K562 (cell line): ENCODE measurements around the gene RNF126. TPM values are rescaled to one million over a fixed set of nuclear protein-coding genes. Genes with fewer than 3 reads are reported as not detected.
A peak's percentile ranks its signal among the peaks of the same experiment; 100 is the strongest.

Experiments used
- BACH1 ChIP-seq: fragments of 200-800 bp; sonication (Bioruptor generic); IDR thresholded peaks from 2 replicates; pipeline ENCODE4 v1.6.1; 2016; ENCODE audit warnings: missing genetic modification characterization, missing compliant biosample characterization
- ELF4 ChIP-seq: fragments of 450-650 bp; formaldehyde crosslinking; IDR thresholded peaks from 2 replicates; pipeline ENCODE4 v1.4.0; 2022; ENCODE audit warnings: missing genetic modification characterization
- EWSR1 ChIP-seq: fragments of 450-650 bp; IDR thresholded peaks from 2 replicates; pipeline ENCODE4 v1.6.1; 2018; ENCODE audit warnings: borderline replicate concordance, mild to moderate bottlenecking, low read depth, moderate library complexity; ENCODE audit not compliant: partially characterized antibody
- KDM4B ChIP-seq, 2 experiments: fragments of 450-650 bp in 1 of 2; sonication (generic) in 1 of 2; IDR thresholded peaks; 2 replicates each; pipeline ENCODE4 v1.6.1; 2016 to 2017; ENCODE audit warnings: borderline replicate concordance in 2 of 2, antibody characterized with exemption in 1 of 2, low read depth in 1 of 2, mild to moderate bottlenecking in 1 of 2
- KLF13 ChIP-seq: fragments of 450-650 bp; IDR thresholded peaks from 2 replicates; pipeline ENCODE4 v1.6.1; 2016; ENCODE audit warnings: missing genetic modification characterization, low read depth, mild to moderate bottlenecking, missing compliant biosample characterization, moderate library complexity, borderline replicate concordance
- PRPF4 ChIP-seq: fragments of 200-400 bp; formaldehyde crosslinking; IDR thresholded peaks from one replicate; pipeline ENCODE4 v1.6.1; 2017; ENCODE audit warnings: low read length, low read depth, mild to moderate bottlenecking; ENCODE audit not compliant: insufficient read depth, poor library complexity, severe bottlenecking
- RBFOX2 ChIP-seq: fragments of 200-400 bp; formaldehyde crosslinking; IDR thresholded peaks from 2 replicates; pipeline ENCODE4 v1.6.1; 2017; ENCODE audit warnings: low read depth, mild to moderate bottlenecking, low read length, moderate library complexity
- ZBTB40 ChIP-seq, 2 experiments: fragments of 450-650 bp in 1 of 2; sonication (generic) in 1 of 2; formaldehyde crosslinking in 1 of 2; IDR thresholded peaks; 2 replicates each; pipeline versions ENCODE4 v1.7.1 to v1.9.0; 2016 to 2022; ENCODE audit warnings: inconsistent platforms in 1 of 2, mild to moderate bottlenecking in 1 of 2, missing genetic modification reagents in 1 of 2
- ZFPM2 ChIP-seq: fragments of 250-450 bp; sonication (Bioruptor Pico); IDR thresholded peaks from 2 replicates; pipeline ENCODE4 v1.5.1; 2022; ENCODE audit warnings: mild to moderate bottlenecking
- ZNF551 ChIP-seq: fragments of 250-450 bp; sonication (Bioruptor Pico); IDR thresholded peaks from 2 replicates; pipeline ENCODE4 v1.5.0; 2021; ENCODE audit warnings: mild to moderate bottlenecking, moderate library complexity
- polyA plus RNA-seq, 8 experiments: library from polyadenylated mRNA; depleted of rRNA in 4 of 8; stranded (reverse) in 5 of 8; unstranded in 3 of 8; fragments of >200 nt; fragmentation: Nextera tagmentation in 2 of 8; fragmentation: Illumina TruSeq in 1 of 8; extraction: Ambion mirVana in 2 of 8; extraction: Trizol in 1 of 8; gene quantifications; 2 replicates each; pipeline versions ENCODE4 v1.2.1 to v1.2.3, GENCODE V29; 2011 to 2014; ENCODE audit warnings: inconsistent platforms in 1 of 8, missing spikeins in 1 of 8
- total RNA-seq, 7 experiments: library from RNA; depleted of rRNA in 6 of 7; stranded (reverse); fragments of >200 nt in 6 of 7; fragmentation: Illumina TruSeq in 2 of 7; extraction: Trizol in 2 of 7; gene quantifications; 2 replicates each; pipeline versions ENCODE4 v1.2.1 to v1.2.3, GENCODE V29; 2011 to 2021; ENCODE audit warnings: low replicate concordance in 1 of 7
- TF ChIP-seq, protein P1 (sequence below): sonication (generic); formaldehyde crosslinking; IDR thresholded peaks from 2 replicates; pipeline ENCODE4 v1.8.0; 2022; ENCODE audit warnings: mild to moderate bottlenecking, missing genetic modification reagents
- TF ChIP-seq, protein P2 (sequence below): IDR thresholded peaks from 2 replicates; pipeline ENCODE4 v1.6.1; 2011; ENCODE audit warnings: borderline replicate concordance, low read depth, mild to moderate bottlenecking, moderate library complexity, low read length; ENCODE audit not compliant: insufficient read depth, poor library complexity, severe bottlenecking

The RNF126 gene
- total and polyA plus RNA-seq, 9 of the 15 experiments (the other 6 are each of a cell fraction or from before 2014, with no cell fraction given), result 0.27 to 101 (median 12.3) TPM

DNA sequence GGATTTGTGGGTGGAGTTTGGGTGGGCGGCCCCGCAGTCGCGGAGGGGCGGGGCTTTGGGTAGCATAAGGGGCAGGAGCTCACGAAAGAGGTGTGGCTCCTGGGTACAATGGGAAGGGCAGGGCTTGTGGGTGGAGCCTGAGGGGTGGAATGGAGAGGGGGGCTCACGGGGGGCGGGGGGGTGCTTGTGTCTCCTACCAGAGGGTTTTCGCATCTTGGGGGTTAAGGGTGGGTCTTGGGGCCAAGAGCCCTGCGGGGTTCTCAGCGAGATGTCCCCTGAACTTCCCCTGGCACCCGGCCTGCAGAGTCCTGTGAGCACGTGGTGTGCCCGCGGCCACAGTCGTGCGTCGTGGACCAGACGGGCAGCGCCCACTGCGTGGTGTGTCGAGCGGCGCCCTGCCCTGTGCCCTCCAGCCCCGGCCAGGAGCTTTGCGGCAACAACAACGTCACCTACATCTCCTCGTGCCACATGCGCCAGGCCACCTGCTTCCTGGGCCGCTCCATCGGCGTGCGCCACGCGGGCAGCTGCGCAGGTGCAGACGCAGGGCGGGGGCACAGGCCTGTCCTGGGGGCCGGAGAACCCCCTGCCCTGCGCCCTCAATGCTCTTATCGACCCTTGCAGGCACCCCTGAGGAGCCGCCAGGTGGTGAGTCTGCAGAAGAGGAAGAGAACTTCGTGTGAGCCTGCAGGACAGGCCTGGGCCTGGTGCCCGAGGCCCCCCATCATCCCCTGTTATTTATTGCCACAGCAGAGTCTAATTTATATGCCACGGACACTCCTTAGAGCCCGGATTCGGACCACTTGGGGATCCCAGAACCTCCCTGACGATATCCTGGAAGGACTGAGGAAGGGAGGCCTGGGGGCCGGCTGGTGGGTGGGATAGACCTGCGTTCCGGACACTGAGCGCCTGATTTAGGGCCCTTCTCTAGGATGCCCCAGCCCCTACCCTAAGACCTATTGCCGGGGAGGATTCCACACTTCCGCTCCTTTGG lies 18.3 kb upstream of the RNF126 start (continued):
- TF ChIP-seq, protein P1, sequence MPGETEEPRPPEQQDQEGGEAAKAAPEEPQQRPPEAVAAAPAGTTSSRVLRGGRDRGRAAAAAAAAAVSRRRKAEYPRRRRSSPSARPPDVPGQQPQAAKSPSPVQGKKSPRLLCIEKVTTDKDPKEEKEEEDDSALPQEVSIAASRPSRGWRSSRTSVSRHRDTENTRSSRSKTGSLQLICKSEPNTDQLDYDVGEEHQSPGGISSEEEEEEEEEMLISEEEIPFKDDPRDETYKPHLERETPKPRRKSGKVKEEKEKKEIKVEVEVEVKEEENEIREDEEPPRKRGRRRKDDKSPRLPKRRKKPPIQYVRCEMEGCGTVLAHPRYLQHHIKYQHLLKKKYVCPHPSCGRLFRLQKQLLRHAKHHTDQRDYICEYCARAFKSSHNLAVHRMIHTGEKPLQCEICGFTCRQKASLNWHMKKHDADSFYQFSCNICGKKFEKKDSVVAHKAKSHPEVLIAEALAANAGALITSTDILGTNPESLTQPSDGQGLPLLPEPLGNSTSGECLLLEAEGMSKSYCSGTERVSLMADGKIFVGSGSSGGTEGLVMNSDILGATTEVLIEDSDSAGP, result no peak
- TF ChIP-seq RBFOX2 (peak; percentile 35; the same call in 1 of the 2 replicates), BACH1 (tag) (no peak), ZNF551 (CRISPR knock-in tag) (no peak), KDM4B (IDR thresholded peaks at IDR 0.05; ENCODE audit: borderline replicate concordance in 2 of 2, low read depth in 1 of 2) (no peak), PRPF4 (no peak), ZFPM2 (no peak), ELF4 (no peak), EWSR1 (no peak), ZBTB40 (IDR thresholded peaks at IDR 0.05) (no peak), ZBTB40 (CRISPR knock-in tag; IDR thresholded peaks at IDR 0.05) (no peak), KLF13 (no peak)
- TF ChIP-seq, protein P2, sequence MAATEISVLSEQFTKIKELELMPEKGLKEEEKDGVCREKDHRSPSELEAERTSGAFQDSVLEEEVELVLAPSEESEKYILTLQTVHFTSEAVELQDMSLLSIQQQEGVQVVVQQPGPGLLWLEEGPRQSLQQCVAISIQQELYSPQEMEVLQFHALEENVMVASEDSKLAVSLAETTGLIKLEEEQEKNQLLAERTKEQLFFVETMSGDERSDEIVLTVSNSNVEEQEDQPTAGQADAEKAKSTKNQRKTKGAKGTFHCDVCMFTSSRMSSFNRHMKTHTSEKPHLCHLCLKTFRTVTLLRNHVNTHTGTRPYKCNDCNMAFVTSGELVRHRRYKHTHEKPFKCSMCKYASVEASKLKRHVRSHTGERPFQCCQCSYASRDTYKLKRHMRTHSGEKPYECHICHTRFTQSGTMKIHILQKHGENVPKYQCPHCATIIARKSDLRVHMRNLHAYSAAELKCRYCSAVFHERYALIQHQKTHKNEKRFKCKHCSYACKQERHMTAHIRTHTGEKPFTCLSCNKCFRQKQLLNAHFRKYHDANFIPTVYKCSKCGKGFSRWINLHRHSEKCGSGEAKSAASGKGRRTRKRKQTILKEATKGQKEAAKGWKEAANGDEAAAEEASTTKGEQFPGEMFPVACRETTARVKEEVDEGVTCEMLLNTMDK, result no peak
